ENCODE data around the gene SLC35E2B. TPM values are rescaled to one million over a fixed set of nuclear protein-coding genes. Genes with fewer than 3 reads are reported as not detected.
"Not testable (repeated sequence)": the region's sequence is repeated elsewhere in the genome, so short reads cannot be mapped to it uniquely, and the experiment has no call there.

Gene SLC35E2B
- total RNA-seq, 1 experiment from 2014 or later = 51.3 TPM

DNA sequence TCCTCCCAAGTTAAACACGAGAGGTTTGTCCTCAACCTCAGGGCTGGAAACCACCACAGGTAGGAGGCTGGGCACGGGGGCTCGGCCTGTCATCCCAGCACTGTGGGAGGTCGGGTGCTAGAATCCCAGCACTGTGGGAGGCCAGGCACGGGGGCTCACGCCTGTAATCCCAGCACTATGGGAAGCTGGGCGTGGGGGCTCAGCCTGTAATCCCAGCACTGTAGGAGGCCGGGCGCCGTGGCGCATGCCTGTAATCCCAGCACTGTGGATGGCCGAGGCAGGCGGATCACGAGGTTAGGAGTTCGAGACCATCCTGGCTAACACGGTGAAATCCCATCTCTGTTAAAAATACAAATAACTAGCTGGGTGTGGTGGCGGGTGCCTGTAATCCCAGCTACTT is 38.3 kb upstream of the SLC35E2B start:
- ATAC-seq (no peak), DNase-seq (ENCODE audit: low spot score) (no peak)
- Mint-ChIP-seq H3K27ac (no peak overlapping the region), H3K27me3 (ENCODE audit: low read depth) (no peaks in the 10 kb centered on the region), H3K36me3 (peaks cover 12% of the 10 kb centered on the region), H3K9me3 (no peaks in the 10 kb centered on the region), H3K4me3 (no peak overlapping the region), H3K4me1 (no peaks in the 10 kb centered on the region)
- ChIA-PET CTCF (no interaction called here), POLR2A (no interaction called here)
- no peak for TF ChIP-seq ZNF396 (CRISPR knock-in tag; IDR thresholded peaks at IDR 0.05; ENCODE audit: borderline replicate concordance)
- no peak for TF ChIP-seq ELF4 (CRISPR knock-in tag; IDR thresholded peaks at IDR 0.05; ENCODE audit: low read depth)
- TF ChIP-seq, protein P1, sequence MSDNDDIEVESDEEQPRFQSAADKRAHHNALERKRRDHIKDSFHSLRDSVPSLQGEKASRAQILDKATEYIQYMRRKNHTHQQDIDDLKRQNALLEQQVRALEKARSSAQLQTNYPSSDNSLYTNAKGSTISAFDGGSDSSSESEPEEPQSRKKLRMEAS (CRISPR knock-in tag; IDR thresholded peaks at IDR 0.05) = no peak
- TF ChIP-seq, protein P2, sequence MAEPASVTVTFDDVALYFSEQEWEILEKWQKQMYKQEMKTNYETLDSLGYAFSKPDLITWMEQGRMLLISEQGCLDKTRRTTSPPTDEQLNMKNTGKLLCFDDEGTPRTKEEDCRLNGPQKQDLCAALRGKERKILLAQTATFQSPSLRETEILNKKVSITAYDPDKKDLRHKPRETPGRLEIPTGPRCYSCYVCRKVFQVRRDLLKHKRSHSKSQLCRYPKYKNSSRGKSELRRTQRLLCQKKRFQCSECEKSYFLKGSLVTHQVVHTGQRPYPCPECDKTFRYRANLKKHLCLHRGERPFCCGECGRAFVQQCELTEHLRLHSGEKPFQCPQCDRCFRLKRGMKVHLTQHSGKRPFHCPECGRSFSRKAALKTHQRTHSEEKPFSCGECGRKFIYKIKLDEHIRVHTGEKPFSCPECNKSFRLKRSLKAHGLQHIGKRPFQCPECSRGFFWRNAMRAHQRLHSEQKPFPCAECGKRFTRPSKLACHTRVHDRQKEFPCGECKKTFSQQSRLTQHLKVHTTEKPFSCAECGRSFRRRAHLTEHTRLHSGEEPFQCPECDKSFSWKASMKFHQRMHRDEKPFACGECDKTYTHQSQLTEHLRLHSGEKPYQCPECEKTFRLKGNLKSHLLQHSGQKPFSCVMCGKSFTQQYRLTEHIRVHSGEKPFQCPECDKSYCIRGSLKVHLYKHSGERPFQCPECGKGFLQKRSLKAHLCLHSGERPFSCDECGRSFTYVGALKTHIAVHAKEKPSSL (CRISPR knock-in tag; conservative IDR thresholded peaks at IDR 0.05) = no peak
- TF ChIP-seq, protein P3, sequence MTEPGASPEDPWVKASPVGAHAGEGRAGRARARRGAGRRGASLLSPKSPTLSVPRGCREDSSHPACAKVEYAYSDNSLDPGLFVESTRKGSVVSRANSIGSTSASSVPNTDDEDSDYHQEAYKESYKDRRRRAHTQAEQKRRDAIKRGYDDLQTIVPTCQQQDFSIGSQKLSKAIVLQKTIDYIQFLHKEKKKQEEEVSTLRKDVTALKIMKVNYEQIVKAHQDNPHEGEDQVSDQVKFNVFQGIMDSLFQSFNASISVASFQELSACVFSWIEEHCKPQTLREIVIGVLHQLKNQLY (CRISPR knock-in tag; IDR thresholded peaks at IDR 0.05) = no peak
- no peak for TF ChIP-seq JAZF1 (CRISPR knock-in tag; IDR thresholded peaks at IDR 0.05)
- no peak for TF ChIP-seq TCF7 (CRISPR knock-in tag; IDR thresholded peaks at IDR 0.05; ENCODE audit: low read depth)
- TF ChIP-seq HMGA2 (CRISPR knock-in tag; IDR thresholded peaks at IDR 0.05) = no peak
- TF ChIP-seq, protein P4, sequence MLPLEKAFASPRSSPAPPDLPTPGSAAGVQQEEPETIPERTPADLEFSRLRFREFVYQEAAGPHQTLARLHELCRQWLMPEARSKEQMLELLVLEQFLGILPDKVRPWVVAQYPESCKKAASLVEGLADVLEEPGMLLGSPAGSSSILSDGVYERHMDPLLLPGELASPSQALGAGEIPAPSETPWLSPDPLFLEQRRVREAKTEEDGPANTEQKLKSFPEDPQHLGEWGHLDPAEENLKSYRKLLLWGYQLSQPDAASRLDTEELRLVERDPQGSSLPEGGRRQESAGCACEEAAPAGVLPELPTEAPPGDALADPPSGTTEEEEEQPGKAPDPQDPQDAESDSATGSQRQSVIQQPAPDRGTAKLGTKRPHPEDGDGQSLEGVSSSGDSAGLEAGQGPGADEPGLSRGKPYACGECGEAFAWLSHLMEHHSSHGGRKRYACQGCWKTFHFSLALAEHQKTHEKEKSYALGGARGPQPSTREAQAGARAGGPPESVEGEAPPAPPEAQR (CRISPR knock-in tag; IDR thresholded peaks at IDR 0.05) = no peak
- TF ChIP-seq FOXJ3 (CRISPR knock-in tag; IDR thresholded peaks at IDR 0.05; ENCODE audit: borderline replicate concordance) = no peak
- TF ChIP-seq, protein P5, sequence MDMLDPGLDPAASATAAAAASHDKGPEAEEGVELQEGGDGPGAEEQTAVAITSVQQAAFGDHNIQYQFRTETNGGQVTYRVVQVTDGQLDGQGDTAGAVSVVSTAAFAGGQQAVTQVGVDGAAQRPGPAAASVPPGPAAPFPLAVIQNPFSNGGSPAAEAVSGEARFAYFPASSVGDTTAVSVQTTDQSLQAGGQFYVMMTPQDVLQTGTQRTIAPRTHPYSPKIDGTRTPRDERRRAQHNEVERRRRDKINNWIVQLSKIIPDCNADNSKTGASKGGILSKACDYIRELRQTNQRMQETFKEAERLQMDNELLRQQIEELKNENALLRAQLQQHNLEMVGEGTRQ (CRISPR knock-in tag; IDR thresholded peaks at IDR 0.05) = no peak
- TF ChIP-seq, protein P6, sequence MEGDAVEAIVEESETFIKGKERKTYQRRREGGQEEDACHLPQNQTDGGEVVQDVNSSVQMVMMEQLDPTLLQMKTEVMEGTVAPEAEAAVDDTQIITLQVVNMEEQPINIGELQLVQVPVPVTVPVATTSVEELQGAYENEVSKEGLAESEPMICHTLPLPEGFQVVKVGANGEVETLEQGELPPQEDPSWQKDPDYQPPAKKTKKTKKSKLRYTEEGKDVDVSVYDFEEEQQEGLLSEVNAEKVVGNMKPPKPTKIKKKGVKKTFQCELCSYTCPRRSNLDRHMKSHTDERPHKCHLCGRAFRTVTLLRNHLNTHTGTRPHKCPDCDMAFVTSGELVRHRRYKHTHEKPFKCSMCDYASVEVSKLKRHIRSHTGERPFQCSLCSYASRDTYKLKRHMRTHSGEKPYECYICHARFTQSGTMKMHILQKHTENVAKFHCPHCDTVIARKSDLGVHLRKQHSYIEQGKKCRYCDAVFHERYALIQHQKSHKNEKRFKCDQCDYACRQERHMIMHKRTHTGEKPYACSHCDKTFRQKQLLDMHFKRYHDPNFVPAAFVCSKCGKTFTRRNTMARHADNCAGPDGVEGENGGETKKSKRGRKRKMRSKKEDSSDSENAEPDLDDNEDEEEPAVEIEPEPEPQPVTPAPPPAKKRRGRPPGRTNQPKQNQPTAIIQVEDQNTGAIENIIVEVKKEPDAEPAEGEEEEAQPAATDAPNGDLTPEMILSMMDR (IDR thresholded peaks at IDR 0.05) = no peak
- no peak for TF ChIP-seq ZNF423 (CRISPR knock-in tag; IDR thresholded peaks at IDR 0.05)
- TF ChIP-seq GABPB1 (CRISPR knock-in tag; IDR thresholded peaks at IDR 0.05) = no peak
- TF ChIP-seq, protein P7, sequence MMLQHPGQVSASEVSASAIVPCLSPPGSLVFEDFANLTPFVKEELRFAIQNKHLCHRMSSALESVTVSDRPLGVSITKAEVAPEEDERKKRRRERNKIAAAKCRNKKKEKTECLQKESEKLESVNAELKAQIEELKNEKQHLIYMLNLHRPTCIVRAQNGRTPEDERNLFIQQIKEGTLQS (CRISPR knock-in tag; conservative IDR thresholded peaks at IDR 0.05) = no peak
- TF ChIP-seq GRHL2 (CRISPR knock-in tag; IDR thresholded peaks at IDR 0.05; ENCODE audit: insufficient replicate concordance, severe bottlenecking) = no peak
- no peak for TF ChIP-seq ZNF121 (CRISPR knock-in tag; IDR thresholded peaks at IDR 0.05)

DNA sequence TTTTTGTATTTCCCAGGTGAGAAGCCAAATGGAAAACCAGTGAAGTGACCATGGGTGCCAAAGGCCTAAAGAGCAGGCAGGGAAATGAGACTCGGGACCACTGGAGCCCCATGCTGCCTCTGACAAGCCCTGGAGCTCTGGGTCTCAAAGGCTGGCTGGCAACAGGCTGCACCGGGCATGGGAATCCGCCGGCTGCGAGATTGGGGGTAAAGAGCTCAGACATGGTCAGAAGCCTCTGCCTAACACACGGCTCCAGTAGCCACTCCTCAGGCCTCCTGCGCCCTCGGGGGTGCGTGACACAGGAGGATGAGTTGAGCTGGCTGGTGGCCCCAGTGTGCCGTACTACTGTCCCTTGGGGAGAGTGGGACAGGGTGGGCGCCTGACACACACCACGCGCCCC is 37.6 kb upstream of the SLC35E2B start:
- H3K27me3 Mint-ChIP-seq (ENCODE audit: low read depth); DNase-seq (ENCODE audit: low spot score); H3K27ac Mint-ChIP-seq; H3K4me3 Mint-ChIP-seq; H3K4me1 Mint-ChIP-seq; POLR2A ChIA-PET; CTCF ChIA-PET; H3K9me3 Mint-ChIP-seq; ATAC-seq: not testable (repeated sequence)
- peaks cover 12% of the 10 kb centered on the region for H3K36me3 Mint-ChIP-seq

DNA sequence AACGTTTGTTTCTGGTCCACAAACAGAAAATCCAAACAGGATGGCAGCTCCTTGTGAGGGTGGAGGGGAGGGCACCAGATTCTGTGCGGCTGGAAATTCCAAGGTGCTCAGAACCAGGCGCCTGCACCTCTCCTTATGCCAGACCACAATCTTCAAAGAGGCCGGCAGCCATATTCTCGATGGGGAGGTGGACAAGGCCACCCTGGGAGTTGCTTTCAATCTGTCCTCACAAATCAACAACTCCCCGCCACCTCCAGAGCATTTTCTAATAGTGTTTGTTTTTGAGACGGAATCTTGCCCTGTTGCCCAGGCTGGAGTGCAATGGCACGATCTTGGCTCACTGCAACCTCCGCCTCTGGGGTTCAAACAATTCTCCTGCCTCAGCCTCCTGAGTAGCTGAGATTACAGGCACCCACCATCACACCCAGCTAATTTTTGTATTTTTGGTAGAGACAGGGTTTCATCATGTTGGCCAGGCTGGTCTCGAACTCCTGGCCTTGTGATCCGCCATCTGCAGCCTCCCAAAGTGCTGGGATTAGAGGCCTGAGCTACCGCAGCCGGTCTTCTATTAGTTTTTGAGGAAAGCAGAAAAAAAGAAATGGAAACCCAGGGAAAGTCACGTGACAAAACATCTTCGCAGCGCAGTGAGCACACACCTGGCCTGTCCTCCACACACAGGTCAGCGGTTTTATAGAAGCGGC is 36.7 kb upstream of the SLC35E2B start:
- CTCF ChIA-PET; H3K27ac Mint-ChIP-seq; DNase-seq (ENCODE audit: low spot score); H3K9me3 Mint-ChIP-seq; H3K27me3 Mint-ChIP-seq (ENCODE audit: low read depth); POLR2A ChIA-PET; ATAC-seq; H3K4me1 Mint-ChIP-seq; H3K4me3 Mint-ChIP-seq: not testable (repeated sequence)
- H3K36me3 Mint-ChIP-seq = peaks cover 12% of the 10 kb centered on the region

DNA sequence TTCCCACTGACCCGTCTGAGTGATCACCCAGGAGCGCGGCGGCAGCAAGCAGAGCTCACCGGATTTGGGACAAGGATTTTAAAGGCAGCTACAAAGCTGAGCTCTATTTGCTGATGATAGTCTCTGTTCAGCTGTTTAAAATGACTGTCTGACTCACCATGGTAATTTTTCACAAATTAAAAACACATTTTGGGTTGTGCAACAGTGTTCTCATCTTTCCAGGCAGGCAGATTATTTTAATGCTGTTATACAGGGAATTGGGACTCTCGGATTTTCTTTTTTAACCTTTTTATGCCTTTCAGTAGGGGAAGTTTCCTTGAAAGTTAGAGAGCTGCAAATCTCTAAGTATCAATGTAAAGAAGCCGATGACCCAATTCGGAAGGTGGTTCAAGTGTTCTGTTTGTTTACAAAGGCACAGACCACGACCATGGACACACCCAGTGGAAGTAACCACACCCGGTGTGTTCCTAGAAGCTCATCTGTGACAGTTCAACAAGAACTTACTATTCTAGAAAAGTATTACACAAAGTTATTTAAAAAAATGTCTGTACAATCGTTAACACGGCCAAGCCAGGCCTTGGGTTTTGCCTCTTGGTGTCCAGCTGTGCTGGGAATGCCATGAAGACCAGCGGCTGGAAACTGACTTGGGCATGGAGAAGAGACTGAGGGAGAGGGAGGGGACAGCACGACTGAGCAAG is 35.9 kb upstream of the SLC35E2B start:
- H3K36me3 Mint-ChIP-seq; H3K4me1 Mint-ChIP-seq; POLR2A ChIA-PET; H3K27ac Mint-ChIP-seq; H3K9me3 Mint-ChIP-seq; H3K4me3 Mint-ChIP-seq; DNase-seq (ENCODE audit: low spot score); H3K27me3 Mint-ChIP-seq (ENCODE audit: low read depth); ATAC-seq; CTCF ChIA-PET: not testable (repeated sequence)

DNA sequence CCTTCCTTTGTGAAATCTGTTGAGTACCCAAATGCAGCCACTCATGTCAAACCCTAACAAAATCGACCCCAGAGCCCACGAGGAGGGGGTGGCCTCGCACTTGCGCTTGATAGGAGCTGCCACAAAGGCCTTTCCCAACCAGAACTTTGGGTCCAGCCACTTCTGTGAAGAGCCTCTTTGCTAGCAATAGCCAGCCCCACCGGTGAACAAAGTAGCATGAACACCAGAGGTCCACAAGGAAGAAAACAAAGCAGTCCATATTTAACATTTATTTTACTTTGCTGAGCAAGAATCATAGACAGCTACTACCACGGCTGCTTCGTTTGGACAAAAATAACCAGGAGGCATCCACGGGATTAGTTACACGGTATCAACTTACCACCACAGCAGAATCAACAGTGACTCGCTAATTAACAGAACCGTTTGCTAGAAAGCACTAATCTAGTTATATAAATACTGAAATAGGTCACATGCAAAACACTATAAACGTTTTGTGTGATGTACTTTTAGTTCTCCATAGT is 34.6 kb upstream of the SLC35E2B start:
- H3K4me3 Mint-ChIP-seq; DNase-seq (ENCODE audit: low spot score); H3K9me3 Mint-ChIP-seq; H3K27me3 Mint-ChIP-seq (ENCODE audit: low read depth); H3K27ac Mint-ChIP-seq; H3K36me3 Mint-ChIP-seq; CTCF ChIA-PET; POLR2A ChIA-PET; H3K4me1 Mint-ChIP-seq; ATAC-seq: not testable (repeated sequence)
